Keratinocyte (primary cell): ENCODE data around the gene LEO1.

Experiments
- EZH2 ChIP-seq: IDR thresholded peaks from one replicate; pipeline ENCODE4 v1.6.1; 2012; ENCODE audit warnings: inconsistent platforms, mild to moderate bottlenecking, low read length, moderate library complexity
- TF ChIP-seq, protein P1 (sequence below), 3 experiments: IDR thresholded peaks in 1 of 3; conservative IDR thresholded peaks in 1 of 3; optimal IDR thresholded peaks in 1 of 3; 2 replicates in 2 of 3; 3 replicates in 1 of 3; pipeline versions ENCODE3 to v1.5.1; 2011; ENCODE audit warnings: low read length in 3 of 3, mild to moderate bottlenecking in 3 of 3, moderate library complexity in 2 of 3, control low read depth in 1 of 3, inconsistent platforms in 1 of 3; ENCODE audit not compliant: insufficient read depth in 2 of 3; ENCODE audit errors: extremely low read depth in 1 of 3

DNA sequence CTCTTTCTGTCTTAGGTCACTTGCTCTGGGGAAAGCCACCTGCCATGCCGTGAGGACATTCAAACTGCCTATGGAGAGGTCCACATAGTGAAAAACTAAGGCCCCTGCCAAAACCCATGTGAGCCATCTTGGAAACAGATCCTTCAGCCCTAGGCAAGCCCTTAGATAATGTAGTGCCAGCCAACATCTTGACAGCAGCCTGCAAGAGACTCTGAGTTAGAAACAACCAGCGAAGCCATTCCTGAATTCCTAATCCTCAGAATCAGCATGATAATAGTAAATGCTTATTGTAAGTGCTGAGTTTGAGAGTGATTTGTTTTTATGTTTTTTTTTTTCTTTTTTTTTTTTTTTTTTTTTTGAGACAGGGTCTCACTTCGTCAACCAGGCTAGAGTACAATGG is 40.6 kb downstream of the LEO1 start:
- no peak for TF ChIP-seq EZH2
- TF ChIP-seq, protein P1, sequence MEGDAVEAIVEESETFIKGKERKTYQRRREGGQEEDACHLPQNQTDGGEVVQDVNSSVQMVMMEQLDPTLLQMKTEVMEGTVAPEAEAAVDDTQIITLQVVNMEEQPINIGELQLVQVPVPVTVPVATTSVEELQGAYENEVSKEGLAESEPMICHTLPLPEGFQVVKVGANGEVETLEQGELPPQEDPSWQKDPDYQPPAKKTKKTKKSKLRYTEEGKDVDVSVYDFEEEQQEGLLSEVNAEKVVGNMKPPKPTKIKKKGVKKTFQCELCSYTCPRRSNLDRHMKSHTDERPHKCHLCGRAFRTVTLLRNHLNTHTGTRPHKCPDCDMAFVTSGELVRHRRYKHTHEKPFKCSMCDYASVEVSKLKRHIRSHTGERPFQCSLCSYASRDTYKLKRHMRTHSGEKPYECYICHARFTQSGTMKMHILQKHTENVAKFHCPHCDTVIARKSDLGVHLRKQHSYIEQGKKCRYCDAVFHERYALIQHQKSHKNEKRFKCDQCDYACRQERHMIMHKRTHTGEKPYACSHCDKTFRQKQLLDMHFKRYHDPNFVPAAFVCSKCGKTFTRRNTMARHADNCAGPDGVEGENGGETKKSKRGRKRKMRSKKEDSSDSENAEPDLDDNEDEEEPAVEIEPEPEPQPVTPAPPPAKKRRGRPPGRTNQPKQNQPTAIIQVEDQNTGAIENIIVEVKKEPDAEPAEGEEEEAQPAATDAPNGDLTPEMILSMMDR (optimal IDR thresholded peaks at IDR 0.05 in 1 of 3, IDR thresholded peaks at IDR 0.05 in 1 of 3, conservative IDR thresholded peaks at IDR 0.05 in 1 of 3; ENCODE audit: extremely low read depth in 1 of 3, insufficient read depth in 2 of 3, low read length in 3 of 3) = no peak
